HG02852 (cell line): ENCODE measurements around the gene DTNB.
"Not testable (repeated sequence)": the region's sequence is repeated elsewhere in the genome, so short reads cannot be mapped to it uniquely, and the experiment has no call there.

Experiments
- ATAC-seq: cut with Tn5 transposase; IDR thresholded peaks from one replicate; pipeline ENCODE4 v1.9.1; 2021; ENCODE audit warnings: mild to moderate bottlenecking, moderate library complexity; ENCODE audit not compliant: unreplicated experiment

The DTNB gene

GRCh38 chr2:25684577-25685473 is 11.4 kb upstream of the DTNB start:
- no peak for ATAC-seq

DNA sequence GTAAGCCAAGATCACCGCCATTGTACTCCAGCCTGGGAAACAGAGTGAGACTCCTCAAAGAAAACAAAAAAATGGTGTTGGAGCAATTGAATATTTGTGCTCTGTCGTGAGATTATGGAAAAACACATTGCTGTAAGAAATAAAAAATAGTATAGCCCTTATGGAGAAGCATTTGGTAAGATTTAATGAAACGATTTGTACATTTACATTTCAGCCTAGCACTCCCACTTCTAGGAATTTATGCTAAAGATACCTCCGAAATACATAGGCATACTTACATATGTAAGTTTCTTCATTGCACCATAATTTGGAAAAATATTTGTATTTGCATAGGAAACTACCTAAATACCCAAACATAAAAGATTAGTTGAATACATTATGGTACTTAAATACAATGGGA is 8.7 kb upstream of the DTNB start:
- no peak for ATAC-seq

DNA sequence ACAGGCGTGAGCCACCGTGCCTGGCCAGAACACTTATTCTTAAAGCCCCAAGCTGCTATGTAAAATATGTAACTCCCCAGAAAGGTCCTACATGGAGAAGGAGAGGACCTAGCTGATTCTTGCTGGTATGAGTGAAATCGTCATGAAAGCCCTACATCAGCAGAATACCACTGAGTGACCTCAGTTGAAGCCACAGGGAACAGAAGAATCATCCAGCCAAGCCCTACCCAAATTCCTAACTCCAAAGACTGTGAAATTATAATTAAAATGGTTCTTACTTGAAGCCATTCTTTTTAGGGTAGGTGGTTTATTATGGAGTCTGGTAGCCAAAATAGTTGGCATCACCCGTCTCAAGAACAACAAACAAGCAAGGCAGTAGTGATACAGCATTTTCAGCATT is 4.5 kb upstream of the DTNB start:
- ATAC-seq, result no peak

DNA sequence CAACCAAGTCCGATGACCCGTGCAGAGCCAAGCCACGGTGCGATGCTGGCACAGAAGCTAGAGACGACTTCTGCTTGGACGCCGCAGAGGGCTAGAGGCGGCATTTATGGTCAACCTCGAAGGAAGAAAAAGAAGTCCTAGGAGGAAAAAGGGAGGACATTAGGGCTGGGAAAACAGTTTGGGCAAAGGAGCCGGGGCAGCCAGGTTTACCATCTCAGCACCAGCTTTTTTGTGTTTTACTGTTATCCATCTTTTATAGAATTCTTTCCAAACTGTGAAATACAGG is 643 bp upstream of the DTNB start:
- no peak for ATAC-seq

DNA sequence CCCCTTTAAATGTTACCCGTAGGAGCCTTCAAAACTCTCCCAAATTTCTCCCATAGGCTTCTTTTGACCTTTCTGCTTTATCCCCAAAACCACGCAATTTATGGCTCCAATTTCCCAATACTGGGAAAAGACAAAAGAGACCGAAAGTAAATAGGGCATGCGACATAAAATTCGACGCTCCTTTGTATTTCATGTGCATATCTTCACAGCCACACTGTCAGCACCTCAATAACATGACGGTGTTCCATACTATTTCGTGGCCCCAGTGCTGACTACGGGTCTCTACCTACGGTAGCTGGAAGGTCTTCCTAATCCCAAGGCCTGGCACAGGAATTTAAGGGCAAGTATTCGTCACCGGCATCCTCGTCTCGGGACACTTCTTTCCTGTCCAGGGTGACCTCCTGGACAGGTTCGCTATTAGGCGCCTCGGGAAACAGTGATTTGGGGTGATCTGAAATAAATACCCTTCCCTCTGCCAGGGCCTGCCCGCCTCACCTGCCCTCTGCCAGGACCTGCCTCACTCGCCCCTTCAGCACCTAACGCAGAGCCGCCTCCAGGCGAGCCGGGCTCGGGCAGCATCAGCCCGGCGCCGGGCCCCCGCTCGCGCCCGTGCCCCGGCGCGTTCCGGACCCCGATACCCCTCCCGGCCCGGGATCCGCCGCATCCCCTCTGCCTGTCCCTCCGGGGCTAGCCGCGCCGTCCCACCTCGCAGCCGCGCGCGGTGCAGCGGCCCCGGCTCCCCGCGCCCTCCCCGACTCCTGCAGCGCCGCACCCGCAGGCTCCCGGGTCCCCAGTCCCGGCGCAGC is 680 bp downstream of the DTNB start:
- peak; percentile 50 for ATAC-seq

GRCh38 chr2:25671622-25672021 is 1.8 kb downstream of the DTNB start:
- no peak for ATAC-seq

DNA sequence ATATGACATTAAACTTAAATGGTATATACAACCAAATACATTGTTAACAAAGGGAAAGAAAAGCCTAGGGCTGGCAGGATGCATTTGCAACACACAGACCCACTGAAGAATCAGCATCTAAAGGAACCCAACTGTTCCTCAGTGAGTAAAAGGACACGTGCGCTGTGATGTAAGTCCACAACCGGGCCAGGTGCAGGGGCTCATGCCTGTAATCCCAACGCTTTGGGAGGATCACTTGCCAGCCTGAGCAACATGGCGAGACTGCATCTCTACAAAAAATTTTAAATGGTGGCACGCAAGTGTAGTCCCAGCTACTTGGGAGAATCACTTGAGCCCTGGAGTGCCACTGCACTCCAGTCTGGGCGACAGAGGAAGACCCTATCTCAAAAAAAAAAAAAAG is 3.9 kb downstream of the DTNB start:
- no peak for ATAC-seq

GRCh38 chr2:25666218-25666617 is 7.2 kb downstream of the DTNB start:
- ATAC-seq, result no peak

DNA sequence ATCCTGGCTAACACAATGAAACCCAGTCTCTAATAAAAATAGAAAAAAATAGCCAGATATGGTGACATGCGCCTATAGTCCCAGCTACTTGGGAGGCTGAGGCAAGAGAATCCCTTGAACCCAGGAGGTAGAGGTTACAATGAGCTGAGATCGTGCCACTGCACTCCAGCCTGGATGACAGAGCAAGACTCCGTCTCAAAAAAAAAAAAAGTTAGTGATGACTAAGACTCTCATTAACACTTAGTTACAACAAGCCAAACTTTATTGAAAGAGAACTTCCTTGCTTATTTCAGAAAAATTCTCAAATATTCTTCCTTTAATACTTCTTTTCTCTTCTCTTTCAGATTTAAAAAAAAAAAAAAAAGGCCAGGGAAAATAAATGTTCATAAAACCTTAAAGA is 7.9 kb downstream of the DTNB start:
- ATAC-seq, result not testable (repeated sequence)

- ATAC-seq, result no peak
These were observed 8.4 kb downstream of the DTNB start for GRCh38 chr2:25664965-25665307.

DNA sequence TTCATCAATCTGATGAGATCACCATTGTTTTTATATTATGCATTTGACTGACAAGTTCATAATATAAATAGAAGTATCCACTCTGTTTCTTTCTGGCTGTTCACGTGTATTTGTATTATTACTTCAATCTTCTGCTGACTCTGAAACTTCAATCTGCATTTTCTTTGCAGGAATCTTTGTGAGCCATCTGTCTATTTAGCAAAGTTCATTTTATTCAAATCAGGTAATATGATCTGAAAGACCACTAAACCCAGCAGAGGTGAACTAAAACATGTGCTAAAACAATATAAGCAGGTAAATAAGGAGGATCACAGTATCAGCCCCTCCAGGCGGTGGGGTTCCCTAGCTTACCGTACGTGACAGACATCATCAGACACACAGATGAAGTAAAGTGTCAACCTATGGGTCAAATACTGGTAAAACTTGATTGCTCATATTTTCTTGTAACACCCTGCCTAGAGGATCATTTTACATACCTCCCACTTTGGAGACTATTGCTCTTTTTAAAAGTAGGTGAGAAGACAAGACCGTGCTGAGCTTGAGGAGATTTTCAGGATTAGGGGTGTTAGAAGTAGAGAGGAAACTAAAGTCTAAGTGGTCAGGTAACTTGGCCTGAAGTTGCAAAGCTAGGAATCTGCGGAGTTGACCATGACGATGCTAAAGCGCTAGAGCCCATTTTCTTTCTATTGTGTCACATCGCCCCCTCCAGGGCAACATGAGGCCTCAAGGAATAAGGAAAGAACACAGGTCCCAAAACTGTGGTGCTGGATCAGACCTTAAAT is 9.0 kb downstream of the DTNB start:
- no peak for ATAC-seq

GRCh38 chr2:25655316-25655715 is 18.1 kb downstream of the DTNB start:
- ATAC-seq, result no peak

- no peak for ATAC-seq
These were observed 18.6 kb downstream of the DTNB start for GRCh38 chr2:25654801-25655200.

DNA sequence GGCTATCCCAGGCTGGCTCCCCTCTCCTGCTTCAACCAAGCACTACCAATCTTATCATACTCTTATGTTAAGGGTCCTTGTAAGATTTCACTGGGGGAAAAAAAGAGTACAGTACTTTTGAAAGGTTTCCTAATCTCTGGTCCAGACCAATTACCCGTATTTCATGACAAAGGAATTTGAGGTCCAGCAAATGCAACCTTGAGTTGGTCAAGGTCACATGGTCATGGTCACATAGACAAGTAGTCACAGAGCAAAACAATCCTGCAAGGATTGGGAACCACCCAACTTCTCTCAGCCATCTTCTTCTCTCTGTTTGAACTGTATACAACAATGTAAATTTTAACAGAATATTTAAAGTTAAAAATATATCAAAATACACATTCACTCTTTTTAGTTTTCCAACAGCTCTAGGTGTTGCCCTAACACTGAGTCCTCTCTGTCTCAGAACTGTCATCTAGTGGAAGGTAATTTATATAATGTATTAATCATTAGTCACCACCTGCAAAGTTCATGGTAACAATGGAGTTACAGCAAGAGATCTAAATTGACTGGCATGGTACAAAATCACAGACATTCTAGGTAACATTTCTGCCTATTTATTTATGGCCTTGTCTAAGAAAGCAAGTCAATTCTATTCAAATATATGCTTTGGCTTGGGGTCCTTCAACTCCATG is 21.5 kb downstream of the DTNB start:
- no peak for ATAC-seq

GRCh38 chr2:25651066-25651465 is 22.3 kb downstream of the DTNB start:
- ATAC-seq, result no peak

- no peak for ATAC-seq
These were observed 23.1 kb downstream of the DTNB start for GRCh38 chr2:25650256-25650655.

DNA sequence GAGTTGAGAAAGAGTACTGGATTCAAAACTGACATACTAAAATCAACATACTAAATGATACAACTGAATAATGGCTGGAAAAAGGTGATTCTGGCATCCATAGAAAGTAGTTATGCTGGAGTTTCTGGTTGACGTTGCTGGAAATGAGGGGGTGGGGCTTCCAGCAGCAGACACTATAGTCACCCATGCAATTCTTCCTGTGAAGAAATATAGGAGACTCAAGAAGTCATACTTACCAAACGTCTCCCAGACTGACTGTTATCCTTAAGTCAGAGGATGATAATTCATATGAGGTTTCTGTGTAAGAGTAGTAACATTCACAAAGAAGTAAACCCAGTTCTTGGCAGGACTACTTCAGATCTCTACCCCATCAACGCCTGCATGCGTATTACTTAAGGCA is 23.6 kb downstream of the DTNB start:
- no peak for ATAC-seq

GRCh38 chr2:25642298-25642697 is 31.1 kb downstream of the DTNB start:
- no peak for ATAC-seq

DNA sequence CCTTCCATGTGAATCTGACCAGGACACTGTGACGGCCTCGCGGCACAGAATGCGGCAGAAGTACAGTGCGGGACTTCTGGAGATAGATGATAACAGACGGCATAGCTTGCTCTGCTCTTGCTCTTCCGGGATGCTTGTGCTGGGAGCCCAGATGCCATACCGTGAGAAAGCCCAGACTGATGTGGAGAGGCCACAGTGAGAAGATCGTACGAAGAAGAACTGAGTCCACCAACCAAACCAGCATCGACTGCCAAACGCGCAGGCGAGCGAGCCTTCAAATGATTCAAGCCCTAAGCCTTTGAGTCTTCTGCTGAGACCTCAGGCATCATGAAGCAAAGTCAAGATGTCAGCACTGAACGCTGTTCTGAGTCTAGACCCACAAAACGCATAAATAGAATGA is 33.7 kb downstream of the DTNB start:
- no peak for ATAC-seq

DNA sequence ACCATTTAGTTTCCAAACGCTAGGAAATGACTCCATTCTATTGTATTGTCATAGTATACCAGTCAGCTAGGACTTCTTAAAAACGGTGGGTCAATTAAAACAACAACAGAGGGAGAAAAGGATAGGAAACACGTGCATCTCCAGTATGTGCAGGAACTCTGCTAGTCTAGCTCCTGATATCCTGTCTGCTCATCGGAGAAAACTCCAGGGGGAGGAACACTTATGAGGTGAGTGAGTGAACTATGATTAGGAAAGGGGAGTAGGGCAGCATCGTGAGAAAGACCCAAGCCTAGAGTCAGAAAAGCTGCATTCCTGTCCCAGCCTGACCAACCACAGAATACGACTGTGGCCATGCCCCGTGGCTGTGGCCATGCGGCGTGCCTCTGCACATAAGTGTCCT is 34.2 kb downstream of the DTNB start:
- no peak for ATAC-seq

DNA sequence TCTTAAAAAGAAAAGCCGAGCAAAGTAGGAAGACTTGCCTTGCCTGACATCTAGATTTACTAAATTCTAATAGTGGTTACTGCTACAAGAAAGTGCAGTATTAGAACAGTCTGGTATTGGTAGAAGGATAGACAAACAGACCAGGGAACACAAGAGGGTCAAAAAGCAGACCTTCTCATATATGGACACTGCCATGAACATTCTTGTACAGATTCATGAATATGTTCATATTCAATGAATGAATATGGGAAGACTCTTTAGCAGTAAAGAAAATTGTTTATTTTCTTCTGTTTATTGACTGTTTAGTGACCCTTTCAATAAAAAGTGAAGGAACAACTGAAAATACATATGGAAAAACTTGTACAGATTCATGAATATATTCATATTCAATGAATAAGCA is 37.6 kb downstream of the DTNB start:
- no peak for ATAC-seq
